ENCODE data around the gene ZMYM1.

DNA sequence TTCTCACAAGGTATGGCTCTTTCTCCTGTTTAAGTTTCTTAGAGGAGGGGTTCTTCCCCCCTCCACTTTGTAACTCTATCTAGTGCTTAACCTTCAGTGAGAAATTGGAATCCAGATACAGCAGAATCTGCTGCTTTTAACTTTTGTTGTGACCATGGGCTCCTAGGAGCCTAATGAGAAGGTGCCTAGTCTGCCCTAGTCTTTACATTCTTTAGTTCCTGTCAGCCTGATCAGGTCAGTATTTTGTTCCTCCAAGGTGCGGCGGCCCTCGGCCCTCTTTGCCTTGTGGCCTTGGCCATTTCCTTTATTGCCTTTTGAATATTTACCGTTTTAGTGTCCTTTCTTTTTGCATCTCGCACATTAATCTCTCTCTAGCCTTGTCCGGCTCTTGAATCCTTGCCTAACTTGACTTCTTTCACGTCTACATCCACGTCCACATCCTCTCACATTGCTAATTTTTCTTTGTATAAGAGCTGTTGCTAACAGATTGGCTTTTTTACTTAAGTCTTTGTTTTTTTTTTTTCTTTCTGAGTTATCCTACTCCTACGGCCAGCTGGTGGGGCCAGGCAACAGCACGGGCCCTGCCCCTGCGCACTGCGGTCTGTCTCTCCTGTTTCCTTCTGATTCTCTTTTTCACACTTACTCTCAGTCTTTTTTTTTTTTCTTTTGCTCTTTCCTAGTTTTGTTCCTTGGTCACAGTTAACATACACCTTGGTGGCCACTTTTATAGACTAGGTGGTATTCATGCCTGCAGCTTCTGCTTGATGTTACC is 64.7 kb downstream of the ZMYM1 start:
- TF ChIP-seq RARB (CRISPR knock-in tag; IDR thresholded peaks at IDR 0.05) (no peak), ZFP30 (CRISPR knock-in tag; IDR thresholded peaks at IDR 0.05) (no peak), SNAI2 (CRISPR knock-in tag; IDR thresholded peaks at IDR 0.05) (no peak), ARNTL (CRISPR knock-in tag; IDR thresholded peaks at IDR 0.05; ENCODE audit: borderline replicate concordance, low read depth) (no peak), ESRRG (CRISPR knock-in tag; IDR thresholded peaks at IDR 0.05) (no peak), ZFP3 (CRISPR knock-in tag; IDR thresholded peaks at IDR 0.05) (no peak), TCF4 (CRISPR knock-in tag; IDR thresholded peaks at IDR 0.05; ENCODE audit: borderline replicate concordance) (no peak), ZNF70 (CRISPR knock-in tag; IDR thresholded peaks at IDR 0.05) (no peak), ZNF565 (CRISPR knock-in tag; conservative IDR thresholded peaks at IDR 0.05; ENCODE audit: low read depth) (no peak)
- TF ChIP-seq, protein P1, sequence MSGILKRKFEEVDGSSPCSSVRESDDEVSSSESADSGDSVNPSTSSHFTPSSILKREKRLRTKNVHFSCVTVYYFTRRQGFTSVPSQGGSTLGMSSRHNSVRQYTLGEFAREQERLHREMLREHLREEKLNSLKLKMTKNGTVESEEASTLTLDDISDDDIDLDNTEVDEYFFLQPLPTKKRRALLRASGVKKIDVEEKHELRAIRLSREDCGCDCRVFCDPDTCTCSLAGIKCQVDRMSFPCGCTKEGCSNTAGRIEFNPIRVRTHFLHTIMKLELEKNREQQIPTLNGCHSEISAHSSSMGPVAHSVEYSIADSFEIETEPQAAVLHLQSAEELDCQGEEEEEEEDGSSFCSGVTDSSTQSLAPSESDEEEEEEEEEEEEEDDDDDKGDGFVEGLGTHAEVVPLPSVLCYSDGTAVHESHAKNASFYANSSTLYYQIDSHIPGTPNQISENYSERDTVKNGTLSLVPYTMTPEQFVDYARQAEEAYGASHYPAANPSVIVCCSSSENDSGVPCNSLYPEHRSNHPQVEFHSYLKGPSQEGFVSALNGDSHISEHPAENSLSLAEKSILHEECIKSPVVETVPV (CRISPR knock-in tag; IDR thresholded peaks at IDR 0.05), result no peak
- TF ChIP-seq, protein P2, sequence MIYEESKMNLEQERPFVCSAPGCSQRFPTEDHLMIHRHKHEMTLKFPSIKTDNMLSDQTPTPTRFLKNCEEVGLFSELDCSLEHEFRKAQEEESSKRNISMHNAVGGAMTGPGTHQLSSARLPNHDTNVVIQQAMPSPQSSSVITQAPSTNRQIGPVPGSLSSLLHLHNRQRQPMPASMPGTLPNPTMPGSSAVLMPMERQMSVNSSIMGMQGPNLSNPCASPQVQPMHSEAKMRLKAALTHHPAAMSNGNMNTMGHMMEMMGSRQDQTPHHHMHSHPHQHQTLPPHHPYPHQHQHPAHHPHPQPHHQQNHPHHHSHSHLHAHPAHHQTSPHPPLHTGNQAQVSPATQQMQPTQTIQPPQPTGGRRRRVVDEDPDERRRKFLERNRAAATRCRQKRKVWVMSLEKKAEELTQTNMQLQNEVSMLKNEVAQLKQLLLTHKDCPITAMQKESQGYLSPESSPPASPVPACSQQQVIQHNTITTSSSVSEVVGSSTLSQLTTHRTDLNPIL (CRISPR knock-in tag; IDR thresholded peaks at IDR 0.05; ENCODE audit: low read depth), result no peak
- TF ChIP-seq, protein P3, sequence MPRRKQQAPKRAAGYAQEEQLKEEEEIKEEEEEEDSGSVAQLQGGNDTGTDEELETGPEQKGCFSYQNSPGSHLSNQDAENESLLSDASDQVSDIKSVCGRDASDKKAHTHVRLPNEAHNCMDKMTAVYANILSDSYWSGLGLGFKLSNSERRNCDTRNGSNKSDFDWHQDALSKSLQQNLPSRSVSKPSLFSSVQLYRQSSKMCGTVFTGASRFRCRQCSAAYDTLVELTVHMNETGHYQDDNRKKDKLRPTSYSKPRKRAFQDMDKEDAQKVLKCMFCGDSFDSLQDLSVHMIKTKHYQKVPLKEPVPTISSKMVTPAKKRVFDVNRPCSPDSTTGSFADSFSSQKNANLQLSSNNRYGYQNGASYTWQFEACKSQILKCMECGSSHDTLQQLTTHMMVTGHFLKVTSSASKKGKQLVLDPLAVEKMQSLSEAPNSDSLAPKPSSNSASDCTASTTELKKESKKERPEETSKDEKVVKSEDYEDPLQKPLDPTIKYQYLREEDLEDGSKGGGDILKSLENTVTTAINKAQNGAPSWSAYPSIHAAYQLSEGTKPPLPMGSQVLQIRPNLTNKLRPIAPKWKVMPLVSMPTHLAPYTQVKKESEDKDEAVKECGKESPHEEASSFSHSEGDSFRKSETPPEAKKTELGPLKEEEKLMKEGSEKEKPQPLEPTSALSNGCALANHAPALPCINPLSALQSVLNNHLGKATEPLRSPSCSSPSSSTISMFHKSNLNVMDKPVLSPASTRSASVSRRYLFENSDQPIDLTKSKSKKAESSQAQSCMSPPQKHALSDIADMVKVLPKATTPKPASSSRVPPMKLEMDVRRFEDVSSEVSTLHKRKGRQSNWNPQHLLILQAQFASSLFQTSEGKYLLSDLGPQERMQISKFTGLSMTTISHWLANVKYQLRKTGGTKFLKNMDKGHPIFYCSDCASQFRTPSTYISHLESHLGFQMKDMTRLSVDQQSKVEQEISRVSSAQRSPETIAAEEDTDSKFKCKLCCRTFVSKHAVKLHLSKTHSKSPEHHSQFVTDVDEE (CRISPR knock-in tag; IDR thresholded peaks at IDR 0.05), result no peak
